GM23338 (cell line): ENCODE measurements around the gene ZNF805.
"Not testable (repeated sequence)": the region's sequence is repeated elsewhere in the genome, so short reads cannot be mapped to it uniquely, and the experiment has no call there.

Source experiments
- EZH2 ChIP-seq: fragments of 200-600 bp; sonication (generic); IDR thresholded peaks from one replicate; pipeline ENCODE4 v1.8.0; 2017; ENCODE audit warnings: antibody characterized with exemption, mild to moderate bottlenecking, low read depth; ENCODE audit not compliant: unreplicated experiment
- EZH2phosphoT487 ChIP-seq: fragments of 200-600 bp; sonication (generic); IDR thresholded peaks from one replicate; pipeline ENCODE4 v1.8.1; 2018; ENCODE audit warnings: antibody characterized with exemption; ENCODE audit not compliant: unreplicated experiment
- NANOG ChIP-seq: IDR thresholded peaks from 2 replicates; pipeline ENCODE4 v1.6.1; 2016; ENCODE audit warnings: antibody characterized with exemption, borderline replicate concordance
- POLR2AphosphoS5 ChIP-seq: IDR thresholded peaks from 2 replicates; pipeline ENCODE4 v1.6.1; 2016; ENCODE audit warnings: antibody characterized with exemption, low read depth
- ZNF114 ChIP-seq: fragments of 250-450 bp; sonication (Bioruptor Pico); IDR thresholded peaks from 2 replicates; pipeline ENCODE4 v1.5.0; 2020; ENCODE audit warnings: mild to moderate bottlenecking, moderate library complexity
- ZNF331 ChIP-seq: fragments of 250-450 bp; sonication (Bioruptor Pico); IDR thresholded peaks from 2 replicates; pipeline ENCODE4 v1.5.0; 2020; ENCODE audit warnings: low read depth, mild to moderate bottlenecking, moderate library complexity
- TF ChIP-seq, protein P1 (sequence below), 2 experiments: fragments of 200-600 bp in 1 of 2; sonication (generic) in 1 of 2; conservative IDR thresholded peaks; 2 replicates each; pipeline versions ENCODE4 v1.5.1 to v1.6.1; 2016 to 2017; ENCODE audit warnings: antibody characterized with exemption in 2 of 2, low read depth in 2 of 2, mild to moderate bottlenecking in 2 of 2, moderate library complexity in 1 of 2
- TF ChIP-seq, protein P2 (sequence below): IDR thresholded peaks from 2 replicates; pipeline ENCODE4 v1.6.1; 2016; ENCODE audit warnings: antibody characterized with exemption

DNA sequence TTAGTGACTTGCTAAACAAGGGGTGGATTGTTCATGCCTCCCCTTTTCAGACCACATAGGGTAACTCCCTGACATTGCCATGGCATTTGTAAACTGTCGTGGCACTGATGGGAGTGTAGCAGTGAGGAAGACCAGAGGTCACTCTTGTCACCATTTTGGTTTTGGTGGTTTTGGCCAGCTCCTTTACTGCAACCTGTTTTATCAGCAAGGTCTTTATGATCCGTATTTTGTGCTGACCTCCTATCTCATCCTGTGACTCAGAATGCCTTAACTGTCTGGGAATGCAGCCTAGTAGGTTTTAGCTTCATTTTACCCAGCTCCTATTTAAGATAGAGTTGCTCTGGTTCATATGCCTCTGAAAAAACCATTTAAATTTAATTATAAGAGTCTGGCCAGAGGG lies 38.0 kb downstream of the ZNF805 start:
- not testable (repeated sequence) for TF ChIP-seq NANOG; EZH2; ZNF114 (CRISPR knock-in tag); ZNF331; EZH2phosphoT487; POLR2AphosphoS5
- TF ChIP-seq, protein P1, sequence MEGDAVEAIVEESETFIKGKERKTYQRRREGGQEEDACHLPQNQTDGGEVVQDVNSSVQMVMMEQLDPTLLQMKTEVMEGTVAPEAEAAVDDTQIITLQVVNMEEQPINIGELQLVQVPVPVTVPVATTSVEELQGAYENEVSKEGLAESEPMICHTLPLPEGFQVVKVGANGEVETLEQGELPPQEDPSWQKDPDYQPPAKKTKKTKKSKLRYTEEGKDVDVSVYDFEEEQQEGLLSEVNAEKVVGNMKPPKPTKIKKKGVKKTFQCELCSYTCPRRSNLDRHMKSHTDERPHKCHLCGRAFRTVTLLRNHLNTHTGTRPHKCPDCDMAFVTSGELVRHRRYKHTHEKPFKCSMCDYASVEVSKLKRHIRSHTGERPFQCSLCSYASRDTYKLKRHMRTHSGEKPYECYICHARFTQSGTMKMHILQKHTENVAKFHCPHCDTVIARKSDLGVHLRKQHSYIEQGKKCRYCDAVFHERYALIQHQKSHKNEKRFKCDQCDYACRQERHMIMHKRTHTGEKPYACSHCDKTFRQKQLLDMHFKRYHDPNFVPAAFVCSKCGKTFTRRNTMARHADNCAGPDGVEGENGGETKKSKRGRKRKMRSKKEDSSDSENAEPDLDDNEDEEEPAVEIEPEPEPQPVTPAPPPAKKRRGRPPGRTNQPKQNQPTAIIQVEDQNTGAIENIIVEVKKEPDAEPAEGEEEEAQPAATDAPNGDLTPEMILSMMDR (conservative IDR thresholded peaks at IDR 0.05; ENCODE audit: low read depth in 2 of 2) = not testable (repeated sequence)
- TF ChIP-seq, protein P2, sequence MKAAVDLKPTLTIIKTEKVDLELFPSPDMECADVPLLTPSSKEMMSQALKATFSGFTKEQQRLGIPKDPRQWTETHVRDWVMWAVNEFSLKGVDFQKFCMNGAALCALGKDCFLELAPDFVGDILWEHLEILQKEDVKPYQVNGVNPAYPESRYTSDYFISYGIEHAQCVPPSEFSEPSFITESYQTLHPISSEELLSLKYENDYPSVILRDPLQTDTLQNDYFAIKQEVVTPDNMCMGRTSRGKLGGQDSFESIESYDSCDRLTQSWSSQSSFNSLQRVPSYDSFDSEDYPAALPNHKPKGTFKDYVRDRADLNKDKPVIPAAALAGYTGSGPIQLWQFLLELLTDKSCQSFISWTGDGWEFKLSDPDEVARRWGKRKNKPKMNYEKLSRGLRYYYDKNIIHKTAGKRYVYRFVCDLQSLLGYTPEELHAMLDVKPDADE = not testable (repeated sequence)
